Parathyroid adenoma (tissue), 2 donors: ENCODE measurements around the gene LGMN.

Experiments
- H2AFZ ChIP-seq: fragments of 300-600 bp; sonication (generic); one replicate; pipeline ENCODE4 v1.7.0; 2017; ENCODE audit warnings: antibody characterized with exemption, mild to moderate bottlenecking
- H3K27ac ChIP-seq: fragments of 300-600 bp; sonication (generic); one replicate; pipeline ENCODE4 v1.7.0; 2017
- H3K27me3 ChIP-seq: fragments of 300-600 bp; sonication (generic); one replicate; pipeline ENCODE4 v1.7.0; 2017; ENCODE audit warnings: low read length; ENCODE audit not compliant: control insufficient read depth, insufficient read depth
- H3K36me3 ChIP-seq: fragments of 300-600 bp; sonication (generic); one replicate; pipeline ENCODE4 v1.7.0; 2017; ENCODE audit warnings: low read length; ENCODE audit not compliant: control insufficient read depth, insufficient read depth
- H3K4me1 ChIP-seq: fragments of 300-600 bp; sonication (generic); one replicate; pipeline ENCODE4 v1.7.0; 2017; ENCODE audit warnings: control low read depth
- H3K4me2 ChIP-seq: fragments of 300-600 bp; sonication (generic); one replicate; pipeline ENCODE4 v1.7.0; 2017; ENCODE audit warnings: low read length
- H3K4me3 ChIP-seq: fragments of 300-600 bp; sonication (generic); one replicate; pipeline ENCODE4 v1.7.0; 2017; ENCODE audit warnings: low read depth, low read length
- H3K79me2 ChIP-seq: fragments of 300-600 bp; sonication (generic); one replicate; pipeline ENCODE4 v1.7.0; 2017; ENCODE audit warnings: control low read depth
- H3K9ac ChIP-seq: fragments of 300-600 bp; sonication (generic); one replicate; pipeline ENCODE4 v1.7.0; 2017; ENCODE audit warnings: mild to moderate bottlenecking
- H3K9me3 ChIP-seq: fragments of 300-600 bp; sonication (generic); one replicate; pipeline ENCODE4 v1.7.0; 2017; ENCODE audit warnings: low read length; ENCODE audit not compliant: control insufficient read depth
- CTCF ChIP-seq: fragments of 300-600 bp; sonication (generic); IDR thresholded peaks from one replicate; pipeline ENCODE4 v1.7.0; 2017; ENCODE audit warnings: antibody characterized with exemption, mild to moderate bottlenecking
- donor health status: primary hyperparathyroidism.

Gene LGMN

GRCh38 chr14:92719890-92720323, 28.5 kb downstream of the LGMN start:
- no peak for TF ChIP-seq CTCF
- Histone ChIP-seq H3K27me3 (no peaks in the 10 kb centered on the region), H2AFZ (no peak overlapping the region), H3K4me3 (peak overlapping the region; percentile 27), H3K9me3 (no peaks in the 10 kb centered on the region), H3K79me2 (peaks cover 8% of the 10 kb centered on the region), H3K9ac (no peak overlapping the region), H3K4me1 (peaks cover 10% of the 10 kb centered on the region), H3K4me2 (peak overlapping the region; percentile 25), H3K27ac (no peak overlapping the region), H3K36me3 (no peaks in the 10 kb centered on the region)

- Histone ChIP-seq H3K27ac (no peak overlapping the region), H3K9ac (no peak overlapping the region)
- TF ChIP-seq CTCF = no peak
Measured at GRCh38 chr14:92719421-92719820, 29.0 kb downstream of the LGMN start.

GRCh38 chr14:92718664-92719063, 29.8 kb downstream of the LGMN start:
- Histone ChIP-seq H3K9me3 (no peaks in the 10 kb centered on the region), H3K27ac (no peak overlapping the region), H3K4me2 (no peak overlapping the region), H3K79me2 (peaks cover 3% of the 10 kb centered on the region), H3K36me3 (no peaks in the 10 kb centered on the region), H3K9ac (no peak overlapping the region), H3K4me3 (no peak overlapping the region), H2AFZ (no peak overlapping the region), H3K4me1 (peaks cover 10% of the 10 kb centered on the region), H3K27me3 (no peaks in the 10 kb centered on the region)
- no peak for TF ChIP-seq CTCF

More at GRCh38 chr14:92719421-92719820, 29.0 kb downstream of the LGMN start:
- H3K79me2 ChIP-seq = peaks cover 3% of the 10 kb centered on the region
- H3K4me3 ChIP-seq = peak overlapping the region; percentile 27
- no peaks in the 10 kb centered on the region for H3K27me3 ChIP-seq
- H3K4me2 ChIP-seq = peak overlapping the region; percentile 25
- H3K9me3 ChIP-seq = no peaks in the 10 kb centered on the region
- no peak overlapping the region for H2AFZ ChIP-seq
- no peaks in the 10 kb centered on the region for H3K36me3 ChIP-seq
- H3K4me1 ChIP-seq = peaks cover 10% of the 10 kb centered on the region

GRCh38 chr14:92717571-92718042, 30.8 kb downstream of the LGMN start:
- Histone ChIP-seq H3K9ac (no peak overlapping the region), H3K9me3 (no peaks in the 10 kb centered on the region), H3K79me2 (peaks cover 3% of the 10 kb centered on the region), H3K4me2 (peak overlapping the region; percentile 14), H3K27me3 (no peaks in the 10 kb centered on the region), H3K4me1 (peaks cover 10% of the 10 kb centered on the region), H3K36me3 (no peaks in the 10 kb centered on the region), H3K27ac (no peak overlapping the region), H2AFZ (no peak overlapping the region), H3K4me3 (no peak overlapping the region)
- no peak for TF ChIP-seq CTCF

GRCh38 chr14:92716131-92716530, 32.3 kb downstream of the LGMN start:
- no peak overlapping the region for H2AFZ ChIP-seq
- H3K27me3 ChIP-seq = no peaks in the 10 kb centered on the region
- TF ChIP-seq CTCF = no peak
- no peak overlapping the region for H3K4me3 ChIP-seq
- peaks cover 3% of the 10 kb centered on the region for H3K79me2 ChIP-seq
- no peak overlapping the region for H3K9ac ChIP-seq
- H3K4me1 ChIP-seq = peaks cover 10% of the 10 kb centered on the region
- H3K27ac ChIP-seq = no peak overlapping the region
- no peaks in the 10 kb centered on the region for H3K9me3 ChIP-seq
- no peak overlapping the region for H3K4me2 ChIP-seq
- H3K36me3 ChIP-seq = no peaks in the 10 kb centered on the region
